NCI-H1092 (cell line): Measurements from ENCODE around the gene SPATA12.

Experiments used
- DNase-seq: peaks from one replicate; lab custom pipeline; 2025; lab: John Stamatoyannopoulos, UW

Gene SPATA12

GRCh38 chr3:57116501-57116900 is 56.0 kb downstream of the SPATA12 start:
- no peak for DNase-seq

DNA sequence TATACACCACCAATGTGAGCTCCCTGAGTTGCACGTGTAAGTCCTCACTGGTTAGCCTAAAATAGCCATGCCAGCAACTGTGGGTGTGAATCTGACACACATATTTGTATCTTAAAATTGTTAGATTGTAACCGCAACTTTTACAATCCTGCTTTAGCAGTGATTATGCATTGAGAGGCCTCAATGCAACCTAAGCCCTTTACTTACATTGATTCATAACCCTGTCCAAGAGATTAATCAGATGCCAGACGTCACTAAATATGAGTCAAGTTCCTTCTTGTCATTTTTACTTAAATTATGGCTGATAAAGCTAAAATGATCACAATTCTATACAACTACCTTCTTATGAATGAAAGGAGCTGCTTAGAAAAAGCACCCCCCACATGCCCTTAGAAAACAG is 57.8 kb downstream of the SPATA12 start:
- no peak for DNase-seq

- DNase-seq, result no peak
Measured at GRCh38 chr3:57120040-57120439, 59.6 kb downstream of the SPATA12 start.

DNA sequence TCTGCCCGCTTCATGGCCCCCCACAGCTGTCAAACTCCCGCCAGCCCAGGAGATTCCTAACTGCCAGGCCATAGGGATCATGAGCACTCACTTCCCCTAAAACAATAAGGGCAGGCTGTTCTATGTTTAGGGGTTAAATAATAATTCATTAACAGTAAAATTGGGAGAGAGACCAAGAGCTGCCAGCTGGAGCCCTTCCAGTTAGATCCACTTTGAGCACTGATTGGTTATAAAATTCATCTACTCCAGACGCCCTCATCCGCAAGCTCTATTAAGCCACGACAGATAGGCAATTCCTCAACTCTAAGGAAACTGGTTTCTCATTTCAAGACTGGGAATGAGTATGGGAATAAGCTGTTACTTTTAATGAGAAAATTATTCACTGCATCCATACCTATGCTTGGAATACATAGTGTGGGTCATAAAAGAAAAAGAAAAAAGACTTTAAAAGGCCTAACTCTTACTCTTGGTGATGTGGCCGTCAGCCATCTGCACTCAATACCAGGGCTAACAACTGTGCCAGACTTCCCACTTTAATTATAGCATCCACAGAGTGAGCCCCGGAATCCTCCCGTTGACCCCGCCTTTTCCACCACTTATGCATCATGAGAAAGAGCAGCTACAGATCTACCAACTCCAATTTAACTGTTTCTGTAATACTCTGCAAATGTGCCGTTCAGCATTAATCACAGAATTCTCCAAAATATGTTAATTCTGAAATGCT is 60.1 kb downstream of the SPATA12 start:
- no peak for DNase-seq
